22Rv1 (cell line): ENCODE data around the gene APOA5.

ENCODE experiments used
- H3K27ac ChIP-seq: fragments of 450-650 bp; 2 replicates; pipeline ENCODE4 v1.5.1; 2017
- ZFX ChIP-seq: fragments of 450-650 bp; IDR thresholded peaks from 2 replicates; pipeline ENCODE4 v1.6.1; 2017; ENCODE audit warnings: antibody characterized with exemption, borderline replicate concordance
- TF ChIP-seq, protein P1 (sequence below): fragments of 450-650 bp; IDR thresholded peaks from 2 replicates; pipeline ENCODE4 v1.5.1; 2017; ENCODE audit warnings: mild to moderate bottlenecking

The APOA5 gene

DNA sequence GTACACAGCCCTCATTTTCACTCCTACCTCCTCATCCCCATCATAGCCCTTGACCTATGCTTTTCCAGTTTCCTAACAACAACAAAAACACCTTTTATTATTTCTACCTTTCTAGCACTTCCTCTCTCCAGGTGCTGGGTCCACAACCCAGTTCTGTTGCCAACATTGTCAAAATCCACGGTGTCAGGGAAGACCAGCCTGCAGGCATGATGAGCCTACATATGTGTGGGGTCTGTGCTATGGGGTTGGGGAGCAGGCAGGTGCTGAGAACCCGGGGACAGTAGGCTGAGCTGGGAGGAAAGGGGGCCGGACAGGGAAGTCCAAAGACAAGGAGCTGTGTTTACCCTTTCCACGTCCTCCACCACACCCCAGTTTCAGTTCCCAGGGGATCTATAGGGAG lies 3.1 kb downstream of the APOA5 start:
- peak overlapping the region; percentile 59; the same call in 1 of the 2 replicates for H3K27ac ChIP-seq
- TF ChIP-seq, protein P1, sequence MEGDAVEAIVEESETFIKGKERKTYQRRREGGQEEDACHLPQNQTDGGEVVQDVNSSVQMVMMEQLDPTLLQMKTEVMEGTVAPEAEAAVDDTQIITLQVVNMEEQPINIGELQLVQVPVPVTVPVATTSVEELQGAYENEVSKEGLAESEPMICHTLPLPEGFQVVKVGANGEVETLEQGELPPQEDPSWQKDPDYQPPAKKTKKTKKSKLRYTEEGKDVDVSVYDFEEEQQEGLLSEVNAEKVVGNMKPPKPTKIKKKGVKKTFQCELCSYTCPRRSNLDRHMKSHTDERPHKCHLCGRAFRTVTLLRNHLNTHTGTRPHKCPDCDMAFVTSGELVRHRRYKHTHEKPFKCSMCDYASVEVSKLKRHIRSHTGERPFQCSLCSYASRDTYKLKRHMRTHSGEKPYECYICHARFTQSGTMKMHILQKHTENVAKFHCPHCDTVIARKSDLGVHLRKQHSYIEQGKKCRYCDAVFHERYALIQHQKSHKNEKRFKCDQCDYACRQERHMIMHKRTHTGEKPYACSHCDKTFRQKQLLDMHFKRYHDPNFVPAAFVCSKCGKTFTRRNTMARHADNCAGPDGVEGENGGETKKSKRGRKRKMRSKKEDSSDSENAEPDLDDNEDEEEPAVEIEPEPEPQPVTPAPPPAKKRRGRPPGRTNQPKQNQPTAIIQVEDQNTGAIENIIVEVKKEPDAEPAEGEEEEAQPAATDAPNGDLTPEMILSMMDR: no peak
- TF ChIP-seq ZFX: no peak

DNA sequence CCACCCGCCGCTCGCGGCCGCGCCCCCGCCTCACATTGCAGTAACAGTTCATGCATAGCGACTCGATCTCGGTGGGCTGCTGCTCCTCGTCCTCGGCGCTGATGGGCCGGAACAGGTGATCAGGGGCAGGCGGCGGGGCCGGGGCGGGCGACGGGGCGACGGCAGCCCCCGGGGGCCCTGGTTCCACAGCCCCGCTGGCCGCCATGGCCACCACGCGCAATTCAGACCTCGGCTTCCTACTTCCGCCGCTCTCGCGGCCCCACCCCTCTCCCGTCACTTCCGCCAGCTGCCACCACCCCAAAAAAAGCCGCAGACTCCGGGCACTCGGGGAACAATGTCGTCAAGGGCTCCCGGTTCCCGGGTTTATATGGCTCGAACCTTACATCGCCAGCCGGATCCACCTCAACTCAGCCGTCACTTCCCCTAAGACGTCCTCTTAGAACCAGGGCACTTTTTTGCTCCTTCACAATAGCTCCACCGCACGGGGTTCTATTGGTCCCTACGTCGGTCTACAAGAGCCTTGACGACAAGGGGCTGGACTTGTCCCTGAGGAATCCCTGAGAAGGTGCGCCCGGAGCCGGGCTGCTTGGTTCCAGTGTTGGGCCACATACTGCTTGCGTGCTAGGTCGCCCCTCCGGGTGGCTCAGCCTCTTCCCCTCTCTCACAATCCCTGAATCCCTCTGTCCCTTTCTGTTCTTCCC lies 3.7 kb downstream of the APOA5 start, which contains the start of gene ZPR1:
TSS of gene ZPR1 (minus strand) at position 238 of the 701 bp plus-strand sequence. CDS start at position 205, 33 bp downstream.
- H3K27ac ChIP-seq: peak within 1 kb of the TSS; percentile 59
- no peak for TF ChIP-seq ZFX
- TF ChIP-seq, protein P1: no peak

GRCh38 chr11:116787436-116787785 lies 4.3 kb downstream of the APOA5 start:
- TF ChIP-seq ZFX: no peak
- TF ChIP-seq, protein P1: no peak
- H3K27ac ChIP-seq: peak overlapping the region; percentile 59

GRCh38 chr11:116786966-116787365 lies 4.7 kb downstream of the APOA5 start:
- H3K27ac ChIP-seq: peak overlapping the region; percentile 59
- TF ChIP-seq ZFX: no peak
- TF ChIP-seq, protein P1: no peak

DNA sequence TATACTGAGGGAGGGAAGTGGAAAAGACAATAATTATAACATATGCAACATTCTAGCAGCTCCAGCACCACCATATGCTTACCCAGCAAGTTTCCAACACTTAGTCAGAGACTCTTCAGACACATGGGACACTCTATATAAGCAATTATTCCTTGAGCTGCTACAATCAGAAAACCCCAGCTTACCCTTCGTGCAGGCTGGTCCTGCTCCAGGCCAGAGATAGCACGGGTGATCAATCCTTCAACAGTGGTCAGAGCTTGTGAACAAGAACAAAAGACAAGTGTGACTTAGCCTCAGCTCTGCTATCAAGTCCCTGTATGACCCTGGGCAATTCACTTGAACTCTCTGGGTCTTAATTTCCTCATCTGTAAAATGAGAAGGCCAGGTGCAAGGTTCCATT lies 5.4 kb downstream of the APOA5 start:
- no peak overlapping the region for H3K27ac ChIP-seq
- TF ChIP-seq, protein P1: no peak
- no peak for TF ChIP-seq ZFX

GRCh38 chr11:116782728-116783127 lies 9.0 kb downstream of the APOA5 start:
- TF ChIP-seq ZFX: no peak
- TF ChIP-seq, protein P1: no peak
- H3K27ac ChIP-seq: no peak overlapping the region

DNA sequence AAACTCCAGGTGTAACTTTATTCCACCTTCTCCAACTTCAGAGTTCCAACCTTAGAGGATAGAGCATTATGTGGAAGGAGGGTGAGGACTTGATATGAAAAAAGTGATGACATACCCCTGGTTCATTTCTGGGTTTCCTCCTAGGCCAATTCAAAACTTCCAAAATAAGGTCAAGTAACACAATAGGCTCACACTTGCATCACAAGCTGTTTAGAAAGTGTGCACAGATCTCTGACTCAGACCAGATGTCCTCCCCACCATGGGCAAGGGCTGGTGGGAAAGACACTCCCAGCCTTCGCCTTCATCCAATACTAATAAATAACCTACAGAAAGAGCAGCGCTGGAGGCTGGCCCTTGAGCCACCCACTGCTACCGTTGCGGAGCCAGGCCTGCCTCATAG lies 13.1 kb downstream of the APOA5 start:
- TF ChIP-seq, protein P1: no peak
- no peak for TF ChIP-seq ZFX
- no peak overlapping the region for H3K27ac ChIP-seq
